ENCODE measurements around the gene SEC31B.

GRCh38 chr10:100544950-100545349, 25.3 kb upstream of the SEC31B start:
- no peak for TF ChIP-seq CTCF (IDR thresholded peaks at IDR 0.05)
- no peak for TF ChIP-seq POLR2A (IDR thresholded peaks at IDR 0.05)

Data from Peyer's patch (tissue), 4 donors.